HL-60 (cell line): Measurements from ENCODE around the gene TNNI3.

Experiments
- DNase-seq, 2 experiments: peaks; one replicate each; pipeline ENCODE4 v3.0.0-alpha.2; 2010 to 2020; ENCODE audit warnings: low read depth in 1 of 2, low spot score in 1 of 2
- H3K27ac ChIP-seq: fragments of 250-450 bp; sonication (Bioruptor Pico); replicated peaks from 2 replicates; pipeline ENCODE4 v1.5.1; 2020; ENCODE audit warnings: mild to moderate bottlenecking, moderate library complexity
- H3K27me3 ChIP-seq: fragments of 250-450 bp; sonication (Bioruptor Pico); 2 replicates; pipeline ENCODE4 v1.5.1; 2021; ENCODE audit warnings: mild to moderate bottlenecking, moderate library complexity; ENCODE audit not compliant: insufficient read depth, poor library complexity, severe bottlenecking
- H3K4me3 ChIP-seq: replicated peaks from 2 replicates; pipeline ENCODE4 v1.5.1; 2011; ENCODE audit warnings: mild to moderate bottlenecking, control low read depth, low read length; ENCODE audit not compliant: insufficient read depth
- GABPA ChIP-seq: IDR thresholded peaks from 2 replicates; pipeline ENCODE4 v1.6.1; 2012; ENCODE audit warnings: low read depth
- POLR2AphosphoS5 ChIP-seq: IDR thresholded peaks from 2 replicates; pipeline ENCODE4 v1.6.1; 2012; ENCODE audit warnings: low read depth
- SPI1 ChIP-seq: IDR thresholded peaks from 2 replicates; pipeline ENCODE4 v1.6.1; 2012; ENCODE audit warnings: low read depth, mild to moderate bottlenecking, borderline replicate concordance
- TF ChIP-seq, protein P1 (sequence below): IDR thresholded peaks from 2 replicates; pipeline ENCODE4 v1.6.1; 2012; ENCODE audit warnings: low read depth; ENCODE audit not compliant: insufficient replicate concordance
- TF ChIP-seq, protein P2 (sequence below): IDR thresholded peaks from one replicate; pipeline ENCODE4 v1.5.1; 2011; ENCODE audit warnings: low read length, control low read depth, inconsistent platforms; ENCODE audit not compliant: insufficient read depth

The TNNI3 gene

DNA sequence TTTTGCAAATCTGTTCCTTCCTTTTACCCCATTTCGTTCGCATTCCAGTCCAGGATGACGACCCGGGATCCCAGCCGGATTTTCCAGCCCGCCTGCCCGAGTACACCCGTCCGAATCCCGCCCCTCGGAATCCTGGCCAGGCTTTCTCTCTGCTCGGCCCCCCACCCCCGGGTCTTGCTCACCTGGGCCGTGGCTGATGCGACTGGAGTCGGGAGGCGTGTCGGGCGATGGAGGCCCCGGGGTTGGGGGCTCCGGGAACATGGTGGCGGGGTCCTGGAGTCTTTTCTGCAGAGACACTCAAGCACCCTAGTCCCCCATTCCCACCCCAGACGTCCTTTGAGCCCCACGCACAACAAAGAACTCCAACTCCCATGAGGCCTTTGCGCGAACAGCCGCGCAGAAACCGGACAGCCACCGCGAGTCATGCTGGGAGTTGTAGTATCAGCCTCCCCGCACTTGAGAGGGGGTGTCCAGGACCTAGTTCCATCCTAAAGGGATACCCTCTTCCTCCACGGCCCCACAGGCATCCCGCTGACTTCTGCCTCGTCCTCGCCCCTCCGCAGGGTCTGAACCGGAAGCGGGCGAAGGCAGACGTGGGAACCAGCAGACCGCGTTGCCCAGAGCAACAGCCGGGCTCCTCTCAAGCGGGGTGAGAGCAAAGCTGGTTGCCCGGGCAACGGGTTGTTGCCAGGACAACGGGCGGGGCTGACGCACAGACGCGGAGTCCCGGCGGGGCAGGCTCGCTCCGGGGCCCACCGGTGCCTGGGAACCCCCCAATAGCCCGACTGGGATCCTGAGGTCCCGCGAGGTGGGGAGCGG, 21.5 kb upstream of the TNNI3 start:
- peaks cover 38% of the 10 kb centered on the region for H3K27me3 ChIP-seq
- DNase-seq, result peak; percentile 49 to 60
- no peak overlapping the region for H3K4me3 ChIP-seq
- H3K27ac ChIP-seq, result no peak overlapping the region
- TF ChIP-seq, protein P1, sequence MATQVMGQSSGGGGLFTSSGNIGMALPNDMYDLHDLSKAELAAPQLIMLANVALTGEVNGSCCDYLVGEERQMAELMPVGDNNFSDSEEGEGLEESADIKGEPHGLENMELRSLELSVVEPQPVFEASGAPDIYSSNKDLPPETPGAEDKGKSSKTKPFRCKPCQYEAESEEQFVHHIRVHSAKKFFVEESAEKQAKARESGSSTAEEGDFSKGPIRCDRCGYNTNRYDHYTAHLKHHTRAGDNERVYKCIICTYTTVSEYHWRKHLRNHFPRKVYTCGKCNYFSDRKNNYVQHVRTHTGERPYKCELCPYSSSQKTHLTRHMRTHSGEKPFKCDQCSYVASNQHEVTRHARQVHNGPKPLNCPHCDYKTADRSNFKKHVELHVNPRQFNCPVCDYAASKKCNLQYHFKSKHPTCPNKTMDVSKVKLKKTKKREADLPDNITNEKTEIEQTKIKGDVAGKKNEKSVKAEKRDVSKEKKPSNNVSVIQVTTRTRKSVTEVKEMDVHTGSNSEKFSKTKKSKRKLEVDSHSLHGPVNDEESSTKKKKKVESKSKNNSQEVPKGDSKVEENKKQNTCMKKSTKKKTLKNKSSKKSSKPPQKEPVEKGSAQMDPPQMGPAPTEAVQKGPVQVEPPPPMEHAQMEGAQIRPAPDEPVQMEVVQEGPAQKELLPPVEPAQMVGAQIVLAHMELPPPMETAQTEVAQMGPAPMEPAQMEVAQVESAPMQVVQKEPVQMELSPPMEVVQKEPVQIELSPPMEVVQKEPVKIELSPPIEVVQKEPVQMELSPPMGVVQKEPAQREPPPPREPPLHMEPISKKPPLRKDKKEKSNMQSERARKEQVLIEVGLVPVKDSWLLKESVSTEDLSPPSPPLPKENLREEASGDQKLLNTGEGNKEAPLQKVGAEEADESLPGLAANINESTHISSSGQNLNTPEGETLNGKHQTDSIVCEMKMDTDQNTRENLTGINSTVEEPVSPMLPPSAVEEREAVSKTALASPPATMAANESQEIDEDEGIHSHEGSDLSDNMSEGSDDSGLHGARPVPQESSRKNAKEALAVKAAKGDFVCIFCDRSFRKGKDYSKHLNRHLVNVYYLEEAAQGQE, result no peak
- TF ChIP-seq GABPA (no peak), POLR2AphosphoS5 (no peak), SPI1 (no peak)
- TF ChIP-seq, protein P2, sequence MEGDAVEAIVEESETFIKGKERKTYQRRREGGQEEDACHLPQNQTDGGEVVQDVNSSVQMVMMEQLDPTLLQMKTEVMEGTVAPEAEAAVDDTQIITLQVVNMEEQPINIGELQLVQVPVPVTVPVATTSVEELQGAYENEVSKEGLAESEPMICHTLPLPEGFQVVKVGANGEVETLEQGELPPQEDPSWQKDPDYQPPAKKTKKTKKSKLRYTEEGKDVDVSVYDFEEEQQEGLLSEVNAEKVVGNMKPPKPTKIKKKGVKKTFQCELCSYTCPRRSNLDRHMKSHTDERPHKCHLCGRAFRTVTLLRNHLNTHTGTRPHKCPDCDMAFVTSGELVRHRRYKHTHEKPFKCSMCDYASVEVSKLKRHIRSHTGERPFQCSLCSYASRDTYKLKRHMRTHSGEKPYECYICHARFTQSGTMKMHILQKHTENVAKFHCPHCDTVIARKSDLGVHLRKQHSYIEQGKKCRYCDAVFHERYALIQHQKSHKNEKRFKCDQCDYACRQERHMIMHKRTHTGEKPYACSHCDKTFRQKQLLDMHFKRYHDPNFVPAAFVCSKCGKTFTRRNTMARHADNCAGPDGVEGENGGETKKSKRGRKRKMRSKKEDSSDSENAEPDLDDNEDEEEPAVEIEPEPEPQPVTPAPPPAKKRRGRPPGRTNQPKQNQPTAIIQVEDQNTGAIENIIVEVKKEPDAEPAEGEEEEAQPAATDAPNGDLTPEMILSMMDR, result no peak

DNA sequence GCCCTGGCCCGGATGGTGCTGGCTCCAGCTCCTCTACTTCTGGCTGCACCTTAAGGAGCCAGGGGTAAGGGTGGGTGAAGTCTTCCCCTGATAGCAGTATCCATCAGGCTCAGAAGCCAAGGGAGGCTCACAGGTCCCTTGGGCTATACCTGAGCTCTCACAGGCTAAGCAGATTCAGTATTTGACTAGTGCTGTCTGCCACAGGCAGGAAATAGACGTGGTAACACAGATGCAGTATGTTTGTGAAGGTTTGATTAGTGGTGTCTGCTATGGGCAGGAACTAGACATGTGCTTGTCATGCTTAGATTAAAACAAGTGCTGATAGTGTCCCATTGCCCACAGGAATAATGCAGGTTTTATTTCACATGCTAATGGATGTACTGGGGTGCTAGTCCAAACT, 18.5 kb upstream of the TNNI3 start:
- H3K4me3 ChIP-seq, result no peak overlapping the region
- no peak overlapping the region for H3K27ac ChIP-seq
- TF ChIP-seq POLR2AphosphoS5 (no peak), SPI1 (no peak), GABPA (no peak)
- TF ChIP-seq, protein P2, result no peak
- TF ChIP-seq, protein P1, result no peak
- no peak for DNase-seq
- H3K27me3 ChIP-seq, result peaks cover 55% of the 10 kb centered on the region

DNA sequence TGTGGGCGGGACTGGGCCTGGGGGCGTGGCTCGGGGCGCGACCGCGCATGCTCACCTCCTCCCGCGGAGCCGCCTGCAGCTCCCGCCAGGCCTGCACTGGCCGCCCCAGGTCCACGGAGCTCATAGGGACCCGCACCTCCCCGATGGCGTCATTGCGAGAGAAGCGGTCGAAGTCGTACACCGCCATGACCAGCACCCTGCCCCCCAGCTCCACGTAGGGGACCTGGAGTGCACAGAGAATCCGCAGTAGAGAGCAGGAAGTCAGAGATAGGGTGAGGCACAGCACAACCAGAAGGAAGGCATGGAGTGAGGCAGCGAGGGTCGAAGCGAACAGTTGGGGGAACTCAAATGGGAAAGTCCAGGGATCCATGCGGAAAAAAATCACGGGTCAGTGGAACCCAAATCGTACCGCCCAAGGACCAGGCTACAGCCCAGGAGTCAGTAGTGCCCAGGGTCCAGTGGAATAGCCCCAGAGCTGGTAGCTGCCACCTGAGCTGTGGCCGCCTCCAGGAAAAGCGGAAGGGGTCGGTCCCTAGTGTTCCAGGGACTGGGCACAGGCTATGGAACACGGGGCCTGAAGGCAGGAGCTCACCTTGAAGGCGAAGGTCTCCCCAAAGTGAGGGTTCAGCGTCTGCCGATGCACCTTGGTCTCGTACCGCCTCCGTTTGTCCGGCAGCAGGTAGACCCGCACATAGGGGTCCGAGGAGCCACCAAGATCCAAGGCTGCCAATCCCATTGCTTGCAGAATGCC, 17.8 kb upstream of the TNNI3 start:
- Histone ChIP-seq H3K4me3 (no peak overlapping the region), H3K27ac (no peak overlapping the region), H3K27me3 (peaks cover 49% of the 10 kb centered on the region)
- DNase-seq, result no peak
- TF ChIP-seq, protein P1, result no peak
- TF ChIP-seq, protein P2, result no peak
- TF ChIP-seq POLR2AphosphoS5 (no peak), SPI1 (no peak), GABPA (no peak)
